HG03521 (cell line): Measurements from ENCODE around the gene CLEC4F.
A peak's percentile ranks its signal among the peaks of the same experiment; 100 is the strongest.

Experiments
- ATAC-seq: cut with Tn5 transposase; IDR thresholded peaks from one replicate; pipeline ENCODE4 v1.9.1; 2021; ENCODE audit warnings: mild to moderate bottlenecking, moderate library complexity; ENCODE audit not compliant: unreplicated experiment

CLEC4F gene, protein sequence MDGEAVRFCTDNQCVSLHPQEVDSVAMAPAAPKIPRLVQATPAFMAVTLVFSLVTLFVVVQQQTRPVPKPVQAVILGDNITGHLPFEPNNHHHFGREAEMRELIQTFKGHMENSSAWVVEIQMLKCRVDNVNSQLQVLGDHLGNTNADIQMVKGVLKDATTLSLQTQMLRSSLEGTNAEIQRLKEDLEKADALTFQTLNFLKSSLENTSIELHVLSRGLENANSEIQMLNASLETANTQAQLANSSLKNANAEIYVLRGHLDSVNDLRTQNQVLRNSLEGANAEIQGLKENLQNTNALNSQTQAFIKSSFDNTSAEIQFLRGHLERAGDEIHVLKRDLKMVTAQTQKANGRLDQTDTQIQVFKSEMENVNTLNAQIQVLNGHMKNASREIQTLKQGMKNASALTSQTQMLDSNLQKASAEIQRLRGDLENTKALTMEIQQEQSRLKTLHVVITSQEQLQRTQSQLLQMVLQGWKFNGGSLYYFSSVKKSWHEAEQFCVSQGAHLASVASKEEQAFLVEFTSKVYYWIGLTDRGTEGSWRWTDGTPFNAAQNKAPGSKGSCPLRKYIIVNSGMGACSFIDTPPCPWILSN

DNA sequence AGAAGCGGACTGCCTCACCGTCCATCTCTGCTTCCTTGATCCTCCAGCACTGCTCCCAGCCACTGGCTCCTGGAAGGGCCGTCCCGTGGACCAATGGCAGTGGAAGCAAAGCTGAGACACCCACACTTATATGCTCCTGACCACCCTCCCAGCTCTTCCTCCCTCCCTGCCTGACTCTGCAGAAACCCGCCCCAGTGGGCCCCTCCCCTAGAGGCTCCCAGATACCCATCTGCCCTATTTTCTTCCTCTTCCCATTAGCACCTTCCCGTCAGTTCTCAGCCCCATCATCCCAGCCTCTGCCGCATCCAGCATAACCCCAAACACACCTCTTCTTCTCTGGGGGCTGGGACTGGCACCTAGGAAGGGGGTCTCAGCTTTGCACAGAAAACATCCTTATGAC lies at the start of gene CLEC4F:
Gene CLEC4F, minus strand, starts transcription at position 101 of the 400 bp plus-strand sequence. Its CDS starts 76 bp downstream, at position 25.
- ATAC-seq, result no peak

DNA sequence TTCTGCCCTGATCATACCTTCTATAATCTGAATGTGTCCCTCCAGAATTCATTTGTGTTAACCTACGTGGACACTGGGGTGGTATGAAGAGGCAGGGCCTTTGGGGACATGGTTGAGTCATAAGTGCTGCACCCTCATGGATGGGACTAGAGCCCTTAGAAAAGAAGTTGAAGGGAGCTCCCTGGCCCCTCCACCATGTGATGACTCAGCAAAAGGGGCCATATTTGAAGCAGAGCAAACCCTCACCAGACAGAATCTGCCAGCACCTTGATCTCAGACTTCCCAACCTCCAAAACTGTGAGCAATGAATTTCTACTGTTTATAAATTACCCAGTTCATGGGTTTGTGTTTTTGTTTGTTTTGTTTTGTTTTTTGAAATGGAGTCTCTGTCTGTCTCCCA lies 48.6 kb upstream of the CLEC4F start:
- ATAC-seq, result no peak

DNA sequence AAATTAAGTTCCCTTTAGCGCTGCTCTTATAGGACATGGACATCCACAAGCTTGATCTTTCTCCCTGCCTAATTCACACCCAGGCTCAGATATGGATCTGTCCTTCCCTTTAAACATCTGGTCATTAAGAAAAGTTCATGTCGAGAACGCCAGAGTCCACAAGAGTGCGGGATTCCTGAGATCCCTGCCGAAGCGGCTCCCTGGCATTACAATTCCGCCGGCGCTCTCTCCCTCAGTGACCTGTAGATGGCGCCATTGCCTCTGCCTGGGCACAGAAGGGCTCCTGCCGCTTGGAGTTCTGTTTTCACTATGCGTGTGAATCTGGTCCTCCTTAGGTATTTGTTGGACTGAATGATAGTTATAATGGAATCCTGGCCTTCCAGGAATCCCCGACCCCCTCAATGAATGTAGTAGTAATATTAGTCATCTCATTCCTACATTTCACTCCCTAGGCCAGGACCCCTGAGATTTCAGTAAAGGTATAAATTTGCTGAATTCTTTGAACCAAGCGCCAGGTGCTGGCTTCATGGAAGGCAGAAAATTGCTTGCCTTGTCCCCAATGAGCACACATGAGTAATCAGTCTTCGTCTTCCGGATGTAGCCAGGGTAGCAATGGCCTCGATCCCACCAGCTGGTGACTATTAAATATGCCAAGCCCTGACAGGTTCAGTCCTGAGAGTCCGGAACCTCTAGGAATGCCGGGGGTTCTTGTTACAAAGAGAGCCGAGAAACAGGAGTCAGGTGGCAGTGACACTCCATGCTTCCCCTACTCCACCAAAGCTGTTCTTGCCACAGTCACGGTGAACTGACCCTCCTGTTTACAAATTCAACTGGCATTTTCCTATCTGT lies 41.6 kb upstream of the CLEC4F start:
- peak; percentile 46 for ATAC-seq

DNA sequence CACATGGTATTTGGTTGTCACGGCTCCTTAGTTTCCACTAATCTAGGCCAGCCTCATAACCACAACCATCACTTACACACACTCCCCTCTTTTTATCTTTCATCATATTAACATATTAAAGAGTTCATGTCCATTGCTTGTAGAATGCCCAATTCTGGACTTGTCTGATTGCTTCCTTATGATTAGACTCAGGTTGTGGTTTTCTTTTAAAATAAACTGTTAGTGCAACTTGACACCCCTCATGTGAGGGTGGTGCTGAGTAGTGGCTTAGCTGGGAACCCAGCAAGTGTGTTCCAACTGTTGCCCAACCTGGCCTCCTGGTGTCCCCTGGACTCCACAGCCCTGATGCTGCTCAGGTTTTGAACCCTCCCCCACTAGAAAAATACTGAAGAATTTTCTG lies 35.3 kb upstream of the CLEC4F start:
- no peak for ATAC-seq

DNA sequence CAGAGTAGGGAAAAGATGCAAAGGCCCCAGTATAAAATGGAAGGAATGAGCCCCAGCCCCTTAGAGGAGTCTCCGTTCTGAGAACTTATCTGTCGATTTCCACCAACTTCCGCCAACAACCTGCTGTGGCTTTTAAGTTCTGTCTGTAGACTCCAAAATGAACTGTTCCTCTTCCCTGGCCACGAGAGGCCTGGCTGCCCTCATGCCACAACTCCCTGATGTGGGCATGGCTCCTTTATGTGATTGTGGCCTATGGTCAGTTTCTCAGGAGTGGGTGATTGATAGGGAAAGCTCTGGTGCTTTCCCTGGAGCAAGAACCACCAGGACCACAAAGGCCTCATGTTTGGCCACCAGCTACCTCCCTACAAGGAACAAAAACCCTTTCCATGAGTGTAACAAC lies 34.0 kb upstream of the CLEC4F start:
- ATAC-seq, result no peak

DNA sequence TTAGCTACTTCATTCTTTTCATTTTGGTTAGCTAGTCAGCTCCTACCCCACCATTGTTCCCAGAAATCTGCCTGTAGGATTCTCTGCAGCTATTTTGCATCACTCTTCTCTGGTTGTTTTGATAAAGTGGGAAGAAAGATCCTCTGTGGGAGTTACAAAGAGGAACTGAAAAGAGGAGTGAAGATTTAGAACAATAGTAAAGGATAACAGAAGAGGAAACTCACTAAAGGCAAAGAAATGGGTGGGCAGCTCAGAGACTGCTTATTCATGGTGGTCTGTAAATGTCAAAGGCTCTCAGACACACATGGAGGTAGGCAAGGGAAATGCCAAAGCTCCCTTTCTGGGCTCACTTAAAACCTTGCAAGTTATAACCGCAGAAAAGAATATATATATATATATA lies 32.4 kb upstream of the CLEC4F start:
- no peak for ATAC-seq

DNA sequence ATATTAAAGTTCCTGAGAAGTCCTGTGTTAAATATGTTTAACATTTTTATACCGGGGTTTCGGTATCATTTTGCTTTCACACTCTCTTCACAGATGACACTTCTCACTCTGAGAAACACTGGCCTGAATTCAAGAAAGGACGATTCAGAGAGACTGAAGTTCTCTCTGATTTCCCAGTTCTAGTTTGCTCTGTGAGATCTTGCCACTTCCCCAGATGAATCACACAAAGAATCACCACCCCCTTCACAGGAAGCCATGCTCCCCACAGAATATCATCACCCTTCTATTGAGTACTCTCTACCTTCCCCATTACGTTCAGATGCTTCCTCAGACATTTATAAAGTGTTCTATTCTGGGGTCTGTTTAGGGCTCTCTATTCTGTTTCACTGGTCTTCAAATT lies 31.3 kb upstream of the CLEC4F start:
- peak; percentile 66 for ATAC-seq

DNA sequence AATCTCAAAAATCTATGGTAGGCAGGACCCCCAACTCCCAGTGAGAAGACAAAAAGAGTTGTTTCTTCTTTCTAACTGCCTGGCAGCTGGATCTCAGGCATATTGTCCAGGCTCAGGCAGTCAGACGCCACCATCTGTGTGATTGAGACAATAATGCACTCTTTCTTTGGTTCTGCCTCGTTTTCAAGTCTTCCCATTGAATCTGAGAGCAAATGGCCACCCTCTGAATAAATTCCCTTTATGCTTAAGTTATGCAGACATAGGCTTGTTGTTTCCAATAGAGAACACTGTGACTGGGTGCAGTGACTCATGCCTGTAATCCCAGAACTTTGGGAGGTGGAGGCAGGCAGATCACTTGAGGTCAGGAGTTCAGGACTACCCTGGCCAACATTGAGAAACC lies 30.5 kb upstream of the CLEC4F start:
- no peak for ATAC-seq

DNA sequence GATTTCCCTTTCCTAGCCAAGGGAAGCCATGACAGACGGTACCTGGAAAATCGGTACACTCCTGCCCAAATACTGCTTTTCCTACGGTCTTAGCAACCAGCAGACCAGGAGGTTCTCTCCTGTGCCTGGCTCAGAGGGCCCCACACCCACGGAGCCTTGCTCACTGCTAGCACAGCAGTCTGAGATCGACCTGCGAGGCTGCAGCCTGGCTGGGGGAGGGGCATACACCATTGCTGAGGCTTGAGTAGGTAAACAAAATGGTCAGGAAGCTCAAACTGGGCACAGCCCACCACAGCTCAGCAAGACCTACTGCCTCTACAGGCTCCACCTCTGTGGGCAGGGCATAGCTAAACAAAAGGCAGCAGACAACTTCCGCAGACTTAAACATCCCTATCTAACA lies 22.0 kb upstream of the CLEC4F start:
- no peak for ATAC-seq

DNA sequence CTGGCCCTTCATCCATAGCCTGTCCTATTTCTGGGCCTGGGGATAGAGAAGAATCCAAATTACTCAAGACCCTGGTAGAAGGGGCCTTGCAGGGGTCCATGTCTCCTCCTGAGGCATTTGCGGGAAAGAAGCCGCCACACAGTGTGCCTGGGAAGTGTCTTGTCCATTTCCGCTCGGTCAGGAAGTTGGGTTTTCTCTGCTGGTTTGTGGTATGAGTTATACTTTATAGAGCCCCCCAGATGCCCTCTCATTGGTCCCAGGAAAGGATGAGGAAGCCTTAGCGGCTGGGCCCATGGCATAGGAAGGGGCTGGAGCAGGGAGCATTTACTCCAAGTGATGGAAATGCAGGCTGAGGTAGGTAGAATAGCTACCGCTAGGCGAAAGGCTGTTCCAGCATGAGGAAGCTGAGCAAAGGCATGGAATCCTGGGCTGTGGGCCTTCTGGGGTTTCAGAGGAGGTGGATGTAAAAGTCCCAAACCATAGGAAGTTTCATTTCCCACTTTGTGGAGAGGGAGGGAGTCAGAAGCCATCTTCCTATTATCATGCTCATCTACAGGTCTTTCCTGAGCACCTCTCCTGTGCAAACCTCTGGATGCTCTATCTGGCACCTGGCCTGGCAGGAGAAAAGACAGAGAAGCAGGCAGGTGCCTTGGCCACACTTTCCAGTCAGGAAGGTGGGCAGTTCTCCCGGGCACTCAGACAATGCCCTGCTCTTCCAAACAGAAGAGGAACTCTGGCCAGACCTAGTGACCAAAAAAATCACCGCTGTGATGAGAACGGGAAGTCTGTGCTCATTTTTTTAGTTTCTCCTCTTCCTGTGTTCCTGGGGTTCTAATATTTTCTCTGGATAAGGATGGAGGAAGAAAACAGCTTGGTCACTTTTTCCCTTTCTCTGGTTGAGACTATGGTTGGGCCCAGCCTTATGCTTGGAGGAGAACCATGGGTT lies 17.9 kb upstream of the CLEC4F start:
- ATAC-seq, result no peak

DNA sequence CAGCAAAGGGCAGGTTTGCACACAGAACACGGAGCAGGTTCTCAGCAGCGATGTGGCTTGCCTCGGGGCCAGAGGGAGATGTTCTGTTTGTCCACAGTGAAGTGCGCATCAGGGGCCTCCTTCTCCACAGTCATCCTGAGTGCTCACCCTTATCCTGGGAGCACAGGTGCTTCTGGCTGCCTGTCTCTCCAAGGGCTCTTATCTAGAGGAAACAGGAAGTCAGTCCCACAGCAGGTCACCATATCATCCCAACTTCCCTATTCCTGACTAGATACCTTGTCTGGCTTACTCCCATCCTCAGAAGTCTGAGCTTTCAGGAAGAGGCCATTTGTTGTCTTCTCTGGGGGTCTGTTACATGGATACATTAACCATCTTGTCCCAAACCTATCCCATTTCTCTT lies 15.2 kb upstream of the CLEC4F start, which contains the start of gene CD207:
Gene CD207, minus strand, starts transcription at position 174 of the 400 bp plus-strand sequence. Its CDS starts 40 bp downstream, at position 134.
- ATAC-seq, result no peak

DNA sequence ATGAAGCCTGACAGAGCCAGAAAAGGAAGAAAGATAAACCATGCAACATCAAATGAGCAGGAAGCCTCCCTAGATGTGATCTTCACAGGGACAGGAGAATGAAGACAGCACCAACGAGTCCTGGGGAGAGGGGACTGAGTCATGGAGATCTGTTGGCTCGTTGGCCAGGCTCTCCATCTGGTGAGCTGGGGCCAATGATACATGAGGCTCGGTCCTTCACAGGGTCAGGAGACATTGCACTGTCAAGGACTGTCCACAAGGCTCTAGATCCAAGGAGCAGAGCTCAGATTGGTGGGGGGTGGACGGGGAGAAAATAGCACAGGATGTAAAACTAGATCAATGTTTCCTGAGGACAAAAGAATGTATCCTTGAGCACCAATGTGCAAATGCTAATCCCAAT lies 14.5 kb upstream of the CLEC4F start:
- no peak for ATAC-seq

DNA sequence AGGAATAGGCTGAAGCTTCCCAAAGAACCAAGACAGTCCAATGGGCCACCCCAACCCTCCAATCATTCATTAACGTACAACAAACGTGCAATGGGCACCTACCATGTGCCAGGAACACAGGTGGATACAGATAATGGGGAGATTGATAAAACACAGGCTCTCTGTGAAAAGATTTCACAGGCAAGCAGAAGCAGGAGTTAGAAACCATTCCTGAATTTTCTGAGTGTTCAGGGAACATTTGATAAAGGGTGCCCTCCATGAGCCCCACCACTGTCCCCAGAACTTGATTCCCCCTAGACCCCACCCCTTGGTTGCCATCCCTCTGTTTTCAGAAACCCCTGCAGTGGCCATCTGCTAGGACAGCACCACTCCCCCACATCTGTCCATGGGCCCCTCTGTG lies 13.7 kb upstream of the CLEC4F start:
- ATAC-seq, result no peak

DNA sequence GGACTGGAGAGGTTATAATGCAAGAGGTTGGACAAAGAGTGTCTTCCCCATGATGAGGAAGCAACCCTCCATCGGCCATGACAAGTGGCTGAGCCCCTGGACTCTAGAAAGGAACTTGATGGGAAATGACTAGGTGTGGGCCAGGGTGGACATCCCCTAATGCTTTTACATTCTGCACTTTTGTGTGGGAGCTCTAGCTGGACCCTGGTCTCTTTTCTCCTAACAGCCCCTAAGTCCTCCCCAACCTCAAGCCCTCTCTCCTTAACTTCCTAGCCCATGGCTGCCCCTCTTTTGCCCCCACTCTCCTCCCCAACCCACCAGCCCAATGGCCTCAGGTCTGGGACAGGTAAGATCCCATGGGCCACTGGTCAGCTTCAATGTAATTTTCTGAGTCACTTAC lies 12.8 kb upstream of the CLEC4F start:
- no peak for ATAC-seq

DNA sequence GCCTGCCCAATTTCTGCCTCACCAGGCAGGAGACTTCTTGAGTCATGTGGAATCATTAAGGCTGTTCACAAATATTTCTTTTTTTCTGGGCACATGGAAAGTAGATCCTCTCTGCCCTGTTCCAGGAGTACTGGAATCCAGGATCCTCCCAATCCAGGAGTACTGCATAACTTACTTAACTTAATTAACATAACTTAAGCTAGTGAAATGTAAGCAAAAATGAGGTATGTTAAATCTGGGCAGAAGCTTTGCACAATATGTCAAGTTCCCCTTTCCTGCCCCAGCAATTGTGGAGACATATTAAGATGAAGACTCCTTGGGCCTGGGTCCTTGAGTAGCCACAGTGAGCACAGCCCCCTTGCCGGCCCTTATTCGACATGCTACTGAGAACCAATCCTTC lies 12.0 kb upstream of the CLEC4F start:
- no peak for ATAC-seq

DNA sequence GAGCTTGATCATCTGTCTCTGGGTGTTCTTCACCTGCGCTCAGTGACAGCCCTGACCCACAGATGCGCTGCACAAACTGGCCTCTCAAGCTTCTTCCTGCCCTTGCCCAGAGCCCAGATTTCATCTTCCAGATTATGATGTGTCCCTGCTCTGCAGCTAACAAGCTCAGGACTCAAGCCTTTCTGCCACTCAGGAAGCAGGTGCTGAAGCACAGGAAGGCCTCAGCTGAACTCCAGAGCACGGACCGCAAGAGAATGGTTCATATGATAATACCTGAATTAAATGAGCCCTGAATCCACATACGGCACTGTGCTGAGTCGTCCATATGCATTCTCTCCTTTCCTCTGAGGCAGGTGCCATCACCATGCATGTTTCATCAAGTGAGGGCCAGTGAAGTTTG lies 11.5 kb upstream of the CLEC4F start:
- no peak for ATAC-seq

DNA sequence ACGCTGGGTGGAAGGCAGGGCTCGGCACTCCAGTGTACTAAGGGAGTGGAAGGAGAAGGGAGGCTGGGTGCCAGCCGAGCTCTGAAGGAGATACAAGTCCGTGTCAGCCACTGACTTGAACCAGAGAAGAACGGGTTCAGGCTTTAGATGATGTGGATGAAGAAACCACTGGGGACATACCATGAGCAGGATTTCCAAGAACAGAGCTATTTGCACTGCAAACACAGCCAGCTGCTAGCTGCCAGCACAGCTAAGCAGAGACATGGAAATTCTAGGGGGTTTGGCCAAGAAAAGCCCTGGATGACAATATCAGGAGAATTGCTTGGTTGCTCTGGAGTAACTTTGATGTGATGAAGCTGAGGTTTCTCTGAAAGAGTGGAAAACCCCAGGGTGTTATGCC lies 10.0 kb upstream of the CLEC4F start:
- ATAC-seq, result no peak

DNA sequence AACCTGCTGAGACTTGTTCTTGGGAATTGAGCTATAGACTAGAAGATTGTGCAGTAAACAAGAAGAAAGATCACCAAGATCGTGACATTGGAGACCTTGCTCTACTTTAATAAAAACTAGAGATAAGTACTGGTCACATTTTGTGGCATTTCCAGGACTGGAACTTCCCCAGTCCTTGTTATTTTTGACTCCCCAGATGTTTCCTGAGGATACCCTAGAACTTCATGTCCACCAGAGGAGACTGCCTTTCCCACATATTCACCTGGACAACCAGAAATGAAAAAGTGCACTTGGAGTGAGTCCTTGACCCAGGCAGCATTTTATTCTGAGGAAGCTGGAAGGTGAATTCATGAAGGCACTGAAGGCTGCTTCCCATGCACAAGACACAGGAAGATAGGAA lies 9.5 kb upstream of the CLEC4F start:
- ATAC-seq, result no peak

DNA sequence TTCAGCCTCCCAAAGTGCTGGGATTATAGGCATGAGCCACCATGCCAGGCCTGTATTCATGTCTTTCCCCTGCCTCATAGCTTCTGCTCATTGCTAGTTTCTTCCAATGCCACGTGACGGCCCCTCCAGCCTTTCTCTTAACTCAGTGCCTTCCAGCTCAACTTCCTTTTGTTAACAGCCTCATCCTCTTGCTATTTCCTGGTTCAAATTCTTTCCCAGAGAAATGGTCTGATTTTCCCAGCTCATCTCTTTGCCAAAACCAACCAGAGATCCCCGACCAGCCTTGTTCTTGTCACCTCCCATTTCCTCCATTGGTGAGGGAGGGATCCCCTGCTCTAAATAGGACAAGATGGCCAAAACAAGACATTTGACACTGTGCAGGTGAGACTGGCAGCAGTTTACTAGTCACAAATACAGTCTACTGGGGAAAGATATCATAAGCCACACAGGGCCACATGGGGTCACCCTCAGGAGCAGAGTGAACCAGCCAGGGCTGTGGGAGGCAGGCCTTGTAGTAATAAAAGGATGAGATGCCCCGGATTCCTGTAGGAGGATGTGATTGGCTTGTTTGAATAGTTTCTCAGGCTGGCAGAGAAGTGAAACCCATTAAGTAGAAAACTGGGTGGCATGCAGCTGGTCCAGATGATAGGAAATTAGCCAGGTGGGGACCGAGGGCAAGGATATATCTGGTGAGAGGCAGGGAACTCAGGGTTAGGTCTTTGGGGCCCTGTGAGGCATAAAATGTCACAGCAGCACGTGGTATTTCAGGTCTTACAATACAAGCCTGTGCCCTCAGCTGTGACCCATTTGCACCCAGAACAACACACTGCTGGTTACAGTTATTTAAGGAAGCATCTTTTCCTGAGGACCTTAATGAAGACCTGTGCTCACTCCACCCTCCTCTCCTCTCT lies 8.8 kb upstream of the CLEC4F start:
- ATAC-seq, result no peak

DNA sequence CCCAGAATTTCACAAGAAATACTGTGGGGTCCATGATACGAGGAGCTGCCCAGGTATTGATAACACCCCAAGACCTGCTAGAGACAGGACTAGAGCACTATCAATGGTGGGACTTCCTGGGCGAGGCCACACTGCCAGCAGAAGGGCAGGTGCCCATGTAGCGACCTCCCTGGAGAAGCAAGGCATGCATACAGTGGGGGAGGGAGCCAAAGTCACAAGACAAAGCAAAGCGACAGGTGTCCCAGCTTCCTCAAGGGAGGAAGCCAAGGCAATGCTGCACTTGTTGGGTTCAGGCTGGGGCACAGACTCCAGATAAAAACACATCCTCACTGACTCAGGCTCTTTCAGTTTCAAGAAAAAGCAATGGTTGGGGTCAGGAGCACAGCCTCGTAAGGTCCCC lies 7.7 kb upstream of the CLEC4F start:
- ATAC-seq, result no peak
